Epithelial cell of alveolus of lung (primary cell): ENCODE data around the gene HK3. TPM values are rescaled to one million over a fixed set of nuclear protein-coding genes. Genes with fewer than 3 reads are reported as not detected.

ENCODE experiments used
- total RNA-seq: library from RNA; depleted of rRNA; stranded (reverse); fragments of >200 nt; gene quantifications from 2 replicates; pipeline ENCODE4 v1.2.1, GENCODE V29; 2015

HK3 gene
- not detected in 2 replicates for total RNA-seq

GRCh38 chr5:176899296-176899891 is at the start of gene HK3:
HK3 (minus strand) TSS chr5:176899346; CDS start chr5:176896159, 3,187 bp downstream.

Other genes with a start within 250 kb of the HK3 start
- gene UNC5A, start 88.8 kb downstream of the HK3 start, total RNA-seq = under 0.01 and 0.32 TPM in 2 replicates
- 18.6 and 26.3 TPM in 2 replicates for gene UIMC1, start 107.4 kb upstream of the HK3 start, total RNA-seq
- gene ZNF346, start 123.3 kb upstream of the HK3 start, total RNA-seq = 5.9 and 13.9 TPM in 2 replicates
- 7.2 and 198 TPM in 2 replicates for gene FGFR4, start 187.6 kb upstream of the HK3 start, total RNA-seq
- gene NSD1, start 234.4 kb upstream of the HK3 start, total RNA-seq = 22.8 and 24.0 TPM in 2 replicates